ENCODE measurements around the gene SERGEF. TPM values are rescaled to one million over a fixed set of nuclear protein-coding genes. Genes with fewer than 3 reads are reported as not detected.
A peak's percentile ranks its signal among the peaks of the same experiment; 100 is the strongest.

Gene SERGEF
- 11.9 TPM for polyA plus RNA-seq (ENCODE audit: insufficient read length)

DNA sequence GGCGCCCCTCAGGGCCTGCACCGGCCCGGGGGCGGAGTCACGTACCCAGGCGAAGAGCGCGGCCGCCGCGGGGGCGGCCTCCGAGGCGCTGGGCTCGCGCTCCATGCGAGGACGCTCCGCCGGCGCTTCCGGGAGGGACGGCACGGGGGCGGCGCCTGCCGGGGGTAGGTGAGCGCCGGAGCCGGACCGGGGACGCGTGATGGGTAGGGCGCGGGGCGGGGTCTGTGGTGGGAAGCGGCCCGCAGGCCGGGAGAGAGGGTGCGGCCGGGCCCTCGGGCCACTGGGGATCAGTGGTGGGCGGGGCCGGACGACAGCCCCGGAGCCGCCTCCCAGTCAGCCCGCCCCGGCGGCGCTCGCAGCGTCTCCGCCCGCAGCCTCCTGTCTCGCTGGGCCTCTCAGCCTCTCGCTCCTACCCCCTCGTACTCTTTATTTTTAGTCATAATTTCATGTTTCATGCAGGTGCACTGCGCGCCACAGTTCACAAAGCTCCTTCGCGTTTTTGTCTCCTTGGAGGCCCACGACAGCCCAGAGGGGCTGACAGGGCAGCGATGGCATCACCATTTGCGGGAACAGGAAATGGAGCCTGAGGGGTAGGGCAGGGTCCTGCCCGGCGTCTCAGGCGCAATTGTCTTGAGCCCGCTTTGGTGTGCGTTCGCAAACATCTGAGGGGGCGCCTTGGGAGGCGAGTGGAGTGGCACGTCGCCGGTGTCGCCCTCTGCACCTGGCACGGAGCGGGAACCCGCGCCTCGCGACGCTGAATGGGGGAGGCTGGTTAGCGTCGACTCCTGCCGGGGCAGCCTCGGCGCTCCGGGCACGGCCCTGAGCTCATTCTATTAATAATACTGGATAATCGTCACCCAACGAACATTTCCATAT lies at the start of gene SERGEF:
TSS of gene SERGEF (minus strand) at position 142 of the 876 bp plus-strand sequence. CDS start at position 105, 37 bp downstream.
- DNase-seq, result peak; percentile 81

DNA sequence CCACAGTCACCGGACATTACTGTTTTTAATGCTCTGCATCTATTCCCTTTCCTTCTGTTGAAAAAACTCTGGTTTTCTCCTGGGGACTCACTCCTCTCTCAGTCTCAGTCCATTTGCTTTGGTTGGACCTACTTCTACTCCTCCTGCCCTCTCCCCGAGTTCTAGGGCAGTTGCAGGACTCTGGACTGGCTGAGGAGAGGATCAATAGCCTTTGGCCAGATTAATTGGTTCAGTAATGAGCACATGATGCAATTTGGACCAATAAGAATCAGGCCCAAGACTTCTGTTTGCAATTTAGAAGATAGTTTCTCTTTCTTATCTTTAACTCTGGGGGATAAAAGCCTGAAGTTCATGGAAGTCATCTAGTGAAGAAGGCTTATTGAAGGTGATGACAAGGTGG lies 48.5 kb upstream of the SERGEF start:
- DNase-seq, result no peak

DNA sequence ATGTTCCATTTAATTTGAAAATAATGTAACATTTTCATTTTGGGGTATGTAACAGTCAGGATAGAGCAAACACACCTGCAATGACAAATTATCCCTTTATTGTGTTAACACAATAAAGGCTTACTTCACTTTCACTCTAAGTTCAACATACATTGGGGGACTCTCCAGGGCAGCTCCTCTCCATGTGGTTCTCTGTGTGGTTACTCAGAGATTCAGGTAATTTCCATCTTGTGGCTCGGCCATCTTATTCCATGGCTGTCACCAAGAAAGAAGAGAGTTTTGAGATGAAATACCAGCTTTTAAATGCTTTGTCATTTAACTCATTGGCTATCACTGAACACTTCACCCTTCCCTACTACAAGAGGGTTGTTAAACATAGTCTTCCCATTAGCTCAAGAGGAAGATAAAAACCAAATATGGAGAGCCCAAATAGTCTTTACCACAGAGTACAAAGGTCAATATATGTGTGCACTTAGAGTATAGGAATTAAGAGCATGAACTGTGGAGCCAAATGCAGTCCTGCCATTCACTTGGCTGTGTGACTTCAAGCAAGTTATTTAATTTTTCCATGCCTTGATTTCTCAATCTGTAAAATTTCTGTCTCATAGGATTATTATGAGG lies 43.8 kb upstream of the SERGEF start:
- no peak for DNase-seq

DNA sequence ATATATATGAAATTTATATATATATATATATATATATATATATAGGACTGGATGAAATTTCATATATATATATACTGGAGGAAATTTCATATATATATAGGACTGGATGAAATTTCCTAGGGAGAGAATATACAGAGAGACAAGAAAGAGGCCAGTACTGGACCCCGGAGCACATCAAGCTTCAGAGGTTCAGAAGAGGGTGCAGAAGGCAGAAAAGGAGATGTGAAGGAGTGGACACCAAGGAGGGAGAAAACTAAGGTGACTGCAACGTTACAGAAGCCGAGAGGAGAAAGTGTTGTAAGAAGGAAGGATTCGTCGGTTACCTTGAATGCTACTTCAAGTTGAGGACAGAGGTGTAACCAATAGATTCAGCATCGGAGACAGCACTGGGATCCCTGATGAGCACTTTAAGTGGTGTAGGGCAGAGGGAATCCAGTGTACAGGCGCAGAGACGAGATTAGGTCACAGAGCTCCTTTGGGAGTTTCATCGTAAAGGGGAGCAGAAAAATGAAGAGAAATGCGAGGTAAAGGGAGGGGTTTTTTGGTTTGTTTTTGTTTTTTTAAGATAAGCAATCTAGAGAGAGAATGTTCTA lies 41.8 kb upstream of the SERGEF start:
- no peak for DNase-seq

DNA sequence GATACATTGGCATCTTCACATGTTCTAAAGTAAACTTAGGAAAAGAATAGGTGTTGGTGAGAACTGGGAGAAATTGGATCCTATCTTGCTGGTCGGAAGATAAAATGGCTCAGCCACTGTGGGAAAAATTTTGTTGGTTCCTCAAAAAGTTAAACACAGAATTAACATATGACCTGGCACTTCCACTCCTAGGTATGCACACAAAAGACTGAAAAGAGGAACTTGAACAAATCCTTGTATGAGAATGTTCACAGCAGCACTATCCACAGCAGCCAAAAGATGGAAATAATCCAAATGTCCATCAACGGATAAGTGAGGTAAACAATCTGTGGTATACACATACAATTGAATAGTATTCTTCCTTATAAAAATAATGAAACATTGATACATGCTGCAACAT lies 38.0 kb upstream of the SERGEF start:
- DNase-seq, result no peak

DNA sequence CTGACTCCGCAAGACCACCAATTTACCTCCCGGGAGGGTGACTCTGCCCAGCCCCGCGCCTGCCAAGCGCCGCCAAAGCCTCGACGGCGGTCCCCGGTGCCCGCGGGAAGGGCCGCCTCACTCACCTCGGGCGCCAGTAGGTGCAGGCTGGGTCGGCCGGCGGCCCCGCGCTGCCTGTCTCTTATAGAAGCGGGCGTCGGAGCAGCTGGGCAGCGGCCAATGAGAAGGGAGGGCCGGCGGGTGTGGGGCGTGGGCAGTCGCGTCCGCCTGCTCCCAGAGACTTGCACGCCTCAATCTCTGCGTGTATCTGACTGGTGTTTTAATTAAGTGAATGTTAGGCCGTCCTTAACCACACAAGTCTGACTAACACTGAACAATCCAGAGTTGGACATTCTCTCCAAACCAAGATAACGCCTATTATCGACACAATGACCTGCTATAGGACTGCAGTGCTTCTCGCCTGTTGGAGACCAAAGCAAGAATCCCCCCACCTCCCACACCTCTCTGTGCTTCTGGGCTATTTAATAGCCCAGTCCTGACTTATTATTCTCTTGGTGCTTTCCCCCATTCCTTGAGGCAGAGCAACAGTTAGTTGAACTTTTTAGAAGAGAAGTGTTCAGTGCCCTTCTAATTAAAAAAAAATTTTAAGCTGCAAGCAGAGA lies 33.4 kb upstream of the SERGEF start, which contains the start of gene TPH1:
TSS of gene TPH1 (minus strand) at position 154 of the 662 bp plus-strand sequence. CDS start 5,507 bp downstream, outside the sequence.
- DNase-seq, result peak; percentile 4

DNA sequence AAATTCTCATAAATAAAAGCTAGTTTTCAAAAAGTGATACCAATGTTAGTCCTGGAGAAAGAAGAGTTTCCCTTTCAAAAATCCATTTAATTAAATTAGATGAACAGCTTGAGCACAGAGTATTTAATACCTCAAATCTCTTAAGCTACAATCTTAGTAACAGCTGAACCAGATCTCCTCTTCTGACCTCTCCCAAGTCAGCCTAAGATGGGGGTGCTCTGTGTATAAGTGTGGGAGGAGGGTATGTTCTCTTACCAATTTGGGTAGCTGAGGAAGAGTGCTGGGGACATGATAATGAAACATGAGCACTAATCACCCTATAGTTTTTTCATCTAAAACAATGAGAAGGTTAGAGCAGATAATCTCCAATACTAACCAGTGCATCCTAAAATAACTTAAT lies 23.6 kb upstream of the SERGEF start:
- DNase-seq, result no peak

DNA sequence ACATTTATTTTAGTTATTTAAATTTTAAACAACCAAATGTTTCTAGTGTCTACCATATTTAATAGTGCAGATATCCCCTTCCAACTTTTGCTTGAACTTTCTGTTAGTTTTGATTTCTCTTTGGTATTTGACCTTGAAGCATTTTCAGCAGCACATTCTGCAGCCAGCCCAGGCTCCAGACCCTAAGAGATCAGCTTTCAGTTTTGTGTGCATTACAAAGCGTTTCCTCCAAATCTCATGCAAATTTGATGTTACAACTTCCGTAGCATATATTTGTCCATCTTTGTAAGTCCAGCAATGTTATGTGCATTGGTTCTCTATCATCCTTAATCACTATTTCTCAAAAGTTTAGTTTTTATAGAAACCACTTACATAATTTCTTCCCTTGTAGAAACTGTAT lies 14.6 kb upstream of the SERGEF start:
- DNase-seq, result no peak

DNA sequence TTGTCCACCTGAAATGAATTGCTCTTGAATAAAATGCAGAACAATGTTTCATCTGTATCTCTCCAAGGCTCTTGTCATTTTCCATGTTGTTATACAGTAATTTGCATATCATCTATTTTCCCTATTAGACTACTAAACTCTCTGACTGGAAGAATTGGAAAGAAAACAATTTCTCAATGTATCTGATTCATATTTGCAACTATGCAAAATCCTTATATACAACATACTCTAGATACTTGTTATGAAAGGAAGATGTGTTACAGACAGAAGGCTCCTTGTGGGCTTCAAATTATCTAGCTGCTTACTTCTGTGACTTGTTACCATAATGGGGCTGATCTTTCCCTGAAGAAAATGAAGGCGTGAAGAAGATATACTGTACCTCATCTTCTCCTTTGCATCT lies 9.6 kb upstream of the SERGEF start:
- DNase-seq, result no peak

DNA sequence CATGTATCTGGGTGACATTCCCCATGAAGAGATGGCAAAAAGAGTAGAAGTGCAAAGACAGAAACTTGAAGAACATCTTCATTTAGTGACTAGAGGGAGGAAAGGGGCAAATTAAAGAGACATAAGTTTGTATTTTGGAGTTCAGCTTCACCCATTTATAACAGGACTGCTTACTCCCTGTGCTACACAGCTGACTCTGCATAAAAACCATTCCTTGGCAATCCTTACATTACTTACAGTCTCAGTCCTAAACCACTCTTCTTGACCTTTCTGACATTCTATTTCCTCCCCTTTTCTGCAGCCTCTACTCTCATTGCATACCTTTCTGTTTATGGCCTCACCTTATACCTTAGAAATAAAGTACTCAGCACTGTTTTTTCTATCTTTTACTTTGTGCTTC lies 6.8 kb upstream of the SERGEF start:
- no peak for DNase-seq

DNA sequence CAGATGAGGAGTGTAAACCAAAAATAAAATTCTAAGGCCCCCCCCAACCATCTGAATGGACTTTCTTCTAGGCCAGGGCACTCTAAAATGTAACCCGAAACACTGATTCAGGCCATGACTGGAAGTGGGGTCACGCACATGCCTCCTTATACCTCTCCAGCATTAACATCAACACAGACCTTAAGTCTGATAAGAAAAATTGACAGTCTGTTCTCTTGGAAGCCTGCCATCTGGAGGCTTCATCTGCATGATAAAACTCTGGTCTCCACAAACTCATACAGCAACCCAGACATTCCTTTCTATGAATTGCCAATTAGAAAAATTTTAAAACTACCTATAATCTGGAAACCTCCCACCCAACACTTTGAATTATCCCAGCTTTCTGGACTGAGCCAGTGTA lies 3.9 kb upstream of the SERGEF start:
- DNase-seq, result no peak

DNA sequence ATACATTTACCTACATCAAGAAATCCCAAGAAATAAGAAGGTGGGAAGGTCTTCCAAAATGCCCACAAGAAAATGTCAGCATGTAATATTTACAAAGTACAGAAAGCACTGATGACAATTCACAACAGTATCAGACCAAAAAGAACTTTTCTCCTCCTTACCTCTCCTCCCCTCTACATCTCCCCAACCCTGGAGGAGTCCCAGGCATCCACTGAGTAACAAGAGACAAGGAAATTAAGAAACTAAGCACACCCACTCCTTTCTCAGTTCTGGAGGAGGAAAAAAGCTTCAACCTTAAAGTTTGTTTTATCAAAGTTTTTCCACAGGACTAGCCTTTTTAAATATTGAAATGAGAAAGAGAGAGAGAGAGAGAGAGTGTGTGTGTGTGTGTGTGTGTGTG lies 2.0 kb upstream of the SERGEF start:
- no peak for DNase-seq

DNA sequence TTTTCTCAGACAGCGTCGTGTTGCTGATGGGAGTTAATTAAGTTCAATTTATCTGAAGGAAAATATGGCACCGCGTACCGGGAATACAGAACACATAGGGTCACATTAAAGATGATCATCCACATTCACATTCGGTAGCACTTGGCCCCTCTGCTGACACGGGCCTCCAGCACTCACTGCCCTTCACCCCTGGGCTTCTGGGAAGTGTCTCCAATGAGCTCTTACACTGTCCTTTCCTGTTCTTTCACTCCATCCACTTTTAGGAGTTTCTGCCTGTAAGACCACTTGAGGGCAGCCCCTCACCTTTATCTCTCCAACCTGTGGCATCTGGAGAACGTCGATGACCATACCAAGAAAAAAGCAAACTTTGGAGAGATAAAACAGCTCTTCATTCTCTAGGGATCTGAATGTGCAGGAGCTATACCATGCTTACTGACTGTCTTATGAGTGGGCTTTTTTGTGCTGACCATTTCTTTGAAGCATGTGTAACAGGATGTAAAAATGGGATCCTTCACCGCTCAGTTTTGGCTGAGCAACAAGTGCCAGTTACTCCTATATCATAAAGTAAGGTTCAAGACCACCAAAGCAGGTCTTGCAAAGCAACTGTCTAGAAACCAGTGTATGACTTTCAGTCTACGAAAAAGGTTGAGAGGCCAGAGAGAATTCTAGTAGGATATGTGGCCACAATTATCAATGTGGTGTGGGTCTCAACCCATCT lies 1.1 kb upstream of the SERGEF start:
- DNase-seq, result peak; percentile 2

DNA sequence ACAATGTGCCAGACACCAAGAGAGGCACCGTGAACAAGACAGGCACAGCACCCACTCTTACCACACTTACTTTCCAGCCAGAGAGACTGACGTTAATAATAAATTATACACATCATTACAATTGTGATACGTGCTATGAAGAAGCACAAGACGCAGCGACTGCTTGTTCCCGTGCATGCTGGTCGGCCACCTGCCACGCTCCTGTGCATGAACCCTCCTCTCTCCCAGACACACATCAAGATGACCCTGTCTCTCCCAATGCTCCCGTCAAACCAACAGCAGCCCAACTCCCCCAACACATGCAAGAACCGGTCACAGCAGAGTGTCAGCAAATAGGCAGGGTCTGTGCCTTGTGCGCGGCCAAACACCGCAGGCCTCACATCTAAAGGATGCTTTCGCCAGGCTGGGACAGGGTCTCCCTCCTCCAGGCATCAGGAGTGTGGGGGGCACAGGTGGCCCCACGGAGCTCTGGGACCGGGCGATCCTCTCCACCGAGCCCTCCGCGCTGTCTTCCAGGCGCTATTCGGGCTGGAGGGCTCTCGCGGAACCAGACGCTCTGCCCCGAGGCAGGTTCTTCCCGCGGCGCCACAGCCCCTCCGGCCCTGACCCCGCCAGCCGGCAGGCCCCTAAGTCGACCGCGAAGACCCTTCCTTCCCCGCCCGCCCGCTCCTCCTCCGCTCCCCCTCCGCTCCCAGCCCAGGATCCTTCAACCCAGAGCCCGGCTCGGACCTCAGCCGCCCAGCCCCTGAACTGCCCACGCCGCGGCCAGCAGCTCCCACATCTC lies 533 bp downstream of the SERGEF start:
- DNase-seq, result peak; percentile 4

DNA sequence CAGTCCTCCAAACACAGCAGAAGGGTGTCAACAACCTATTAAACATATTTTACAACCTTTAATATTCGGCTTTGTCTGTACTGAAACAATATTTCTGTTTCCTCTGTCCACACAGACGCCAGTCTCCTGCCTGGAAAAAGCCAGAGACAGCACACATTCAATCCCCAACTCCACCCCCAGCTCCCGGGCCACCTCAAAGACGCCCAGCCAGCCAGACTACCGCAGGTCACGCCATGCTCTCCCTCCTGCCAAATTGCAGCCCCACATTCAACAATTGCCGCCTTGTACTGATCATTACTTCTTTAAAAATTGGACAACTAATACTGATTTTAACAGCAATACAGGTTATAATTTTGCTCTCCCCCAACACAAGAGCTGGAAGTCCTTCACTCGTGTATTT lies 1.2 kb downstream of the SERGEF start:
- no peak for DNase-seq

DNA sequence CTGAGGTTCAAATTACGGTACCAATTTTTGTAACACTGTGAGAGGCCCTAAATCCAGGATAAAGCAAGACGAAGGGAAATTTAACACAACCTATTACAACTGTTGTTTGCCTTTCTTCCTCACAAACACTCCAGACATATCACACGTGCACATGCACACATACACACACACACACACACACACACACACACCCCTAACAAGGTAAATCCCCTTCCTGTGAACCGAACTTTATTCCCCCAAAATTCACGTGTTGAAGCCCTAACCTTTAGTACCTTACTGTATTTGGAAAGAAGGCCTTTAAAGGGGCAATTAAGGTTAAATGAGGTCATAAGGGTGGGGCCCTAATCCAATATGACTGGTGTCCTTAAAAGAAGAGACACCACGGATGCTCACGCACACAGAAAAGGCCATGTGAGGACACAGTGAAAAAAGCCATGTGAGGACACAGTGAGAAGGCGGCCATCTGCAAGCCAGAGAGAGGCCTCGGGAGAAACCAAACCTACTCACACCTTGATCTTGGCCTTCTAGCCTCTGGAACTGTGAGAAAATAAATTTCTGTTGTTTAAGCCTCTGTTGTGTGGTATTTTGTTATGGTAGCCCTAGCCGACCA lies 1.8 kb downstream of the SERGEF start:
- DNase-seq, result no peak

DNA sequence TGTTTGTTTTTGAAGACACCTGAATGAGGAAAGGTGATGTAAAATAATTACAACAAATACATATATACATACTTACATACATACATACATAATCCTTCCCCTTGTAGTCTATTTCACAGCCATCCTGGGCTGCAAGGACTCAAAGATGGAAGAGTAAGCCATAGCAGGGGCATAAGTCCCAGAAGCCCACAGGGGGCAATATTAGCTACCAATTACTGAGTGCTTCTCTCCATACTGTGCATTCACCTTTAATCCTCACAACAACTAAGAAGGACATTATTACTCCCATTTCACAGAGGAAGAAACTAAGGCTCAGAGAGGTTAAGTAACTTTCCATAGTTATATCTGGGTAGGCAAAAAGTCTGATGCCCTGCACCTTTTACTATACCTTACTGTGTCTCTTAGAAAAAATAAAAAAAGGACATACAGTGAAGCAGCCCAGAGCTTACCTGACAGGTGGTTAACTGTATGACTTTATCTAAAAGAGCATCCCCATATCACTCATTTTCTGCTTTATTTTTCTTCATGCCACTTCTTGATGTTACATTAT lies 2.7 kb downstream of the SERGEF start:
- DNase-seq, result no peak

DNA sequence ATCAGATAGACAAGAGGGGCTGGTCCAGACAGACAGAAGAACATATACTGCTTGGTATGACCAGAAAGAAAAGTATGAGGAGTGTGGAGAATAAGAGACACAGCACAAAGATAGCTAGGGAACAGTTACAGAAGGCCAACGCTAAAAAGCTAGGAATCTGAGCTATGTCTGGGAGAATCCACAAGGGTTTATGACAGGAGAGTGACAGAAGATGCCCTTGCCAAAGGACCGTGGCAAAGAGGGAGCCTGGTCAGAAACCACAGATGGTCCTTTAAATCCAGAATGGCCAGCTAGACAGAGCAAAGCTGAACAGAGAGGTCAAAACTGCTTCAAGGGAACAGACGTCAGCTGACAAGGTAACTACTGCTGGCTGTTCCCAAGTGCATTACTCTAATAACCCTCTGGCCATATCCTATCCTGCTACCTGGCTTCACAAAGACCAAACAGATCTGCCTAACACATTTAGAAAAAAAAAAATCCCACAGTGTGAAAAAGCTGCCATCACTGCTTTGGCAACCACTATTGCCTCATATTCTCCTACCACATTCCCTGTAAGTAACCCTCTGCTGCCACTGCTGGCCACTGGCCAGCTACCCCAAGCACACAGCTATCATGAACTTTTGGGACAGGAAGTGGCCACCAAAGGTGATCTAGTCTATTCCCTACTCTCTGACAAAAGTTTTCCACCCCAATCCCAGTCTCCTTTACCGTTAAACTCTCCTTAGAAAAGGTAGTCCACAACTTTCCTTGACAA lies 7.3 kb downstream of the SERGEF start:
- no peak for DNase-seq

DNA sequence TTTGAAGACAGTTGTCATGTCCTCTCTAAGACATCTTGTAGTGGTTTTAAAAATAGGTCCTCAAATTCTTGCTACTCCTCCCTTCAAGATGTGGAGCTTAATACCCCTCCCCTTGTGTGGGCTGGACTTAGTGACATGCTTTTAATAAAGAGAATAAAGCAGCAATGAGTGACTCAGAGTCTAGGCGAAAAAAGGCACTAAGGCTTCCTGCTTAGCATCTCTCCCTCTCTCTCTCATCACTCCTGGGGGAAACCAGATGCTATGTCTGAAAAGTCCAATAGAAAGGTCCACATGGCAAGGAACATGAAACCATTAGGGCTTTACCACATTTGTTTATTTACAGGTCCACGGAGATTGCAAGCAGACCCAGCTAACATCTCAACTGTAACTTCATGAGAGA lies 11.7 kb downstream of the SERGEF start:
- DNase-seq, result no peak

DNA sequence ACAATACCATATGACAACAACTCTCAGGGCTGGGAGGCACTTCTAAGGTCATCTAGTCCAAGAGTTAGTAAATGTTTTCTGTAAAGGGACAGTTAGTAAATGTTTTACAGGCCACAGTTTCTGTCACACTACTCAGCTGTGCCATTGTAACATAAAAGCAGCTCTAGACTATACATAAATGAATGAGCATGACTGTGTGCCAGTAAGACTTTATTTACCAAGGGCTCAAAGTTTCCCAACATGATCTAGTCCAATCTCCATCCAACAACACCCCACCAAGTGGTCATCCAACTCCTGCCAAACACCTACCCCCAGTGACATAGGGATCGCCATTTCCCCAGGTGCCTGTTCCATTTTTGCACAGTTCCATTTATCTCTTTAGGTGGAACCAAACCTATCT lies 12.1 kb downstream of the SERGEF start:
- DNase-seq, result no peak

Measured in hindlimb muscle (tissue), 1 donor.